MCF 10A (cell line): ENCODE data around the gene WNT7B. TPM values are rescaled to one million over a fixed set of nuclear protein-coding genes. Genes with fewer than 3 reads are reported as not detected.
A peak's percentile ranks its signal among the peaks of the same experiment; 100 is the strongest.

Source experiments
- BruUV-seq: library from RNA; stranded (reverse); fragments of 400-500 nt; replicated peaks from 2 replicates; lab custom pipeline; 2021; lab: Mats Ljungman, UMichigan
- CTCF ChIA-PET: fragments of 300-600 bp; sonication (Branson Sonifier 250); formaldehyde crosslinking; extraction: SDS; loops from one replicate; lab custom pipeline; 2021; ENCODE audit warnings: antibody characterized with exemption, inconsistent platforms; lab: Yijun Ruan, JAX
- POLR2A ChIA-PET: fragments of 300-600, 350-650 bp; sonication (Branson Sonifier 250); formaldehyde crosslinking; extraction: SDS; loops from one replicate; lab custom pipeline; 2020; ENCODE audit warnings: antibody characterized with exemption, inconsistent platforms; lab: Yijun Ruan, JAX
- DNase-seq: peaks from one replicate; pipeline ENCODE4 v3.0.0-alpha.2; 2018; ENCODE audit not compliant: unreplicated experiment
- H3K27ac Mint-ChIP-seq: one replicate; pipeline ENCODE4 v1.8.0; 2022; ENCODE audit warnings: mild to moderate bottlenecking, low read depth, mixed read lengths; ENCODE audit not compliant: unreplicated experiment
- H3K27me3 Mint-ChIP-seq: one replicate; pipeline ENCODE4 v1.8.0; 2022; ENCODE audit warnings: mixed read lengths; ENCODE audit not compliant: insufficient read depth, unreplicated experiment
- H3K36me3 Mint-ChIP-seq: one replicate; pipeline ENCODE4 v1.8.0; 2022; ENCODE audit warnings: mild to moderate bottlenecking, moderate library complexity, mixed read lengths; ENCODE audit not compliant: insufficient read depth, unreplicated experiment
- H3K4me1 Mint-ChIP-seq: one replicate; pipeline ENCODE4 v1.8.0; 2022; ENCODE audit warnings: mixed read lengths; ENCODE audit not compliant: insufficient read depth, unreplicated experiment
- H3K4me3 Mint-ChIP-seq: one replicate; pipeline ENCODE4 v1.8.0; 2022; ENCODE audit warnings: mild to moderate bottlenecking, moderate library complexity, mixed read lengths; ENCODE audit not compliant: unreplicated experiment
- H3K9me3 Mint-ChIP-seq: one replicate; pipeline ENCODE4 v1.8.0; 2022; ENCODE audit warnings: mixed read lengths; ENCODE audit not compliant: unreplicated experiment
- intact Hi-C: fragments of 100-400 bp; cut with micrococcal nuclease; formaldehyde crosslinking; loops from 2 replicates; pipeline ENCODE4 v1.14.1; 2022
- total RNA-seq: library from RNA; stranded (reverse); gene quantifications from 2 replicates; pipeline ENCODE4 v1.2.3, GENCODE V29; 2022
- TF ChIP-seq, protein P1 (sequence below): fragments of 200-600 bp; IDR thresholded peaks from one replicate; pipeline ENCODE4 v1.8.0; 2022; ENCODE audit warnings: antibody characterized with exemption, mild to moderate bottlenecking; ENCODE audit not compliant: unreplicated experiment

The WNT7B gene
- total RNA-seq, 1 experiment from 2014 or later, result 0.28 TPM

- POLR2A ChIA-PET, result no interaction called here
- no TSS peak for BruUV-seq
These were observed 51.1 kb downstream of the WNT7B start for GRCh38 chr22:45925811-45926351.

DNA sequence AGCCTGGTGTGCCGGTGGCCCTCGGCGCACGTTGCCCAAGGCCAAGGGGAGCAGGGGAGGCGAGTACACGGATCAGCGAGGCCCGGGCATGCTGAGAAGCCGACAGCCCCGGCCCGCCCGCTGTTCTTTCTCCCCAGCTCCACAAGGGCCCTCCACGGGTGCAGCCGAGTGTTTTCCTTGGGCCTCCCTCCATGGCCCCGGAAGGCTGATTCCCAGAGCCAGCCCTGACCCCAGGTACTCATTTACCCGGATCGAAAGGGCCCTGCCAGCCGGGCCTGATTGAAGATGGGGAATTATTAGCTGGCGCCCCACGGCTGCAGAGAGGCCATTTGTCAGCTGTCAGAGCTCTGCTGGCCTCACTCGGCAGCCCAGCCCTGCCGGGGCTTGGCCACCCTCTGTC, 53.1 kb downstream of the WNT7B start:
- ChIA-PET POLR2A (no interaction called here), CTCF (interaction anchor here (1.0 kb wide), 1 partner anchor 61 kb away, joined by 3 read pairs; no protein-coding TSS in a partner anchor)
- Mint-ChIP-seq H3K9me3 (no peaks in the 10 kb centered on the region), H3K36me3 (no peaks in the 10 kb centered on the region), H3K27ac (no peak overlapping the region), H3K4me3 (no peak overlapping the region), H3K4me1 (no peaks in the 10 kb centered on the region), H3K27me3 (no peaks in the 10 kb centered on the region)
- no peak for DNase-seq
- TF ChIP-seq, protein P1, sequence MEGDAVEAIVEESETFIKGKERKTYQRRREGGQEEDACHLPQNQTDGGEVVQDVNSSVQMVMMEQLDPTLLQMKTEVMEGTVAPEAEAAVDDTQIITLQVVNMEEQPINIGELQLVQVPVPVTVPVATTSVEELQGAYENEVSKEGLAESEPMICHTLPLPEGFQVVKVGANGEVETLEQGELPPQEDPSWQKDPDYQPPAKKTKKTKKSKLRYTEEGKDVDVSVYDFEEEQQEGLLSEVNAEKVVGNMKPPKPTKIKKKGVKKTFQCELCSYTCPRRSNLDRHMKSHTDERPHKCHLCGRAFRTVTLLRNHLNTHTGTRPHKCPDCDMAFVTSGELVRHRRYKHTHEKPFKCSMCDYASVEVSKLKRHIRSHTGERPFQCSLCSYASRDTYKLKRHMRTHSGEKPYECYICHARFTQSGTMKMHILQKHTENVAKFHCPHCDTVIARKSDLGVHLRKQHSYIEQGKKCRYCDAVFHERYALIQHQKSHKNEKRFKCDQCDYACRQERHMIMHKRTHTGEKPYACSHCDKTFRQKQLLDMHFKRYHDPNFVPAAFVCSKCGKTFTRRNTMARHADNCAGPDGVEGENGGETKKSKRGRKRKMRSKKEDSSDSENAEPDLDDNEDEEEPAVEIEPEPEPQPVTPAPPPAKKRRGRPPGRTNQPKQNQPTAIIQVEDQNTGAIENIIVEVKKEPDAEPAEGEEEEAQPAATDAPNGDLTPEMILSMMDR, result no peak
- no TSS peak for BruUV-seq
- intact Hi-C loops, result no loop called here

More at GRCh38 chr22:45925811-45926351, 51.1 kb downstream of the WNT7B start:
- Mint-ChIP-seq H3K4me1 (no peaks in the 10 kb centered on the region), H3K27ac (no peak overlapping the region), H3K9me3 (no peaks in the 10 kb centered on the region), H3K27me3 (no peaks in the 10 kb centered on the region), H3K36me3 (no peaks in the 10 kb centered on the region), H3K4me3 (no peak overlapping the region)
- intact Hi-C loops, result no loop called here
- peak; percentile 58 for DNase-seq
- TF ChIP-seq, protein P1, result no peak
- CTCF ChIA-PET, result interaction anchor here (0.5 to 0.6 kb wide), 2 partner anchors 12 to 222 kb away, joined by 3 to 4 read pairs; no protein-coding TSS in a partner anchor

GRCh38 chr22:45923212-45923611, 53.8 kb downstream of the WNT7B start:
- Mint-ChIP-seq H3K9me3 (no peaks in the 10 kb centered on the region), H3K36me3 (no peaks in the 10 kb centered on the region), H3K27me3 (no peaks in the 10 kb centered on the region), H3K4me3 (no peak overlapping the region), H3K4me1 (no peaks in the 10 kb centered on the region), H3K27ac (no peak overlapping the region)
- CTCF ChIA-PET, result no interaction called here
- intact Hi-C loops, result no loop called here
- no TSS peak for BruUV-seq
- DNase-seq, result no peak
- TF ChIP-seq, protein P1, result no peak
- POLR2A ChIA-PET, result no interaction called here

DNA sequence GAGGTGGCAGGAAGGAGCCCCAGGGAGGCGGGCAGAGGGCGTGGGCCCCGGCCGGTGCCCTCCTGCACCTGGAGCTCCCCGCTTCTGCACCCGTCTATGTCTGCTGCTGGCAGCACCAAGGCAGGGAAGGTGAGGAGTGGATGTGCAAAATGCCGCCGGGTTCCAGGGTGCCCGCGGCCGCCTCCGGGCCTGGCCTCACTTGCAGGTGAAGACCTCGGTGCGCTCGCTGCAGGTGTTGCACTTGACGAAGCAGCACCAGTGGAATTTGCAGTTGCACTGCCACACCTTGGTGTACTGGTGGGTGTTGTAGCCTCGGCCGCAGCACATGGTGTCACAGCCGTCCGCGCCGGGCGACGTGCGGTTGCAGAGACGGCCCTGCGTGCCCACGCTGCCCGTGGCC, 54.3 kb downstream of the WNT7B start:
- intact Hi-C loops, result no loop called here
- Mint-ChIP-seq H3K27me3 (no peaks in the 10 kb centered on the region), H3K27ac (no peak overlapping the region), H3K4me1 (peaks cover 1% of the 10 kb centered on the region), H3K9me3 (no peaks in the 10 kb centered on the region), H3K36me3 (no peaks in the 10 kb centered on the region), H3K4me3 (no peak overlapping the region)
- TF ChIP-seq, protein P1, result no peak
- no TSS peak for BruUV-seq
- ChIA-PET CTCF (no interaction called here), POLR2A (no interaction called here)
- DNase-seq, result no peak
